Thoracic aorta endothelial cell (primary cell): ENCODE results near the gene OR2B6. TPM values are rescaled to one million over a fixed set of nuclear protein-coding genes. Genes with fewer than 3 reads are reported as not detected.

ENCODE experiments used
- total RNA-seq: library from RNA; depleted of rRNA; stranded (reverse); fragments of >200 nt; gene quantifications from 2 replicates; pipeline ENCODE4 v1.2.3, GENCODE V29; 2012

The OR2B6 gene
- total RNA-seq = not detected in 2 replicates

GRCh38 chr6:27956941-27957340, at the start of gene OR2B6:
Gene OR2B6, plus strand, starts transcription at chr6:27957241. Its CDS starts 0 bp downstream, at chr6:27957241.

GRCh38 chr6:27911956-27912446, 45.0 kb upstream of the OR2B6 start, which contains the start of gene OR2B2:
Gene OR2B2, minus strand, starts transcription at chr6:27912396. Its CDS starts 77 bp downstream, at chr6:27912319.

Other genes with a start within 250 kb of the OR2B6 start
- gene OR2B2, start 44.8 kb upstream of the OR2B6 start, total RNA-seq = not detected in 2 replicates
- 0.27 and 0.29 TPM in 2 replicates for gene ZNF165, start 123.3 kb downstream of the OR2B6 start, total RNA-seq
- 7.1 and 8.4 TPM in 2 replicates for gene ZSCAN16, start 167.4 kb downstream of the OR2B6 start, total RNA-seq
- gene ZKSCAN8, start 184.6 kb downstream of the OR2B6 start, total RNA-seq = 22.6 and 23.9 TPM in 2 replicates